Activated naive CD4-positive, alpha-beta T cell treated with Interleukin-2 at 50 U/mL for 16 hours (primary cell): ENCODE data around the gene C12orf56.

Source experiments
- DNase-seq: peaks from one replicate; pipeline ENCODE4 v3.0.0-alpha.2; 2020

Gene C12orf56, protein sequence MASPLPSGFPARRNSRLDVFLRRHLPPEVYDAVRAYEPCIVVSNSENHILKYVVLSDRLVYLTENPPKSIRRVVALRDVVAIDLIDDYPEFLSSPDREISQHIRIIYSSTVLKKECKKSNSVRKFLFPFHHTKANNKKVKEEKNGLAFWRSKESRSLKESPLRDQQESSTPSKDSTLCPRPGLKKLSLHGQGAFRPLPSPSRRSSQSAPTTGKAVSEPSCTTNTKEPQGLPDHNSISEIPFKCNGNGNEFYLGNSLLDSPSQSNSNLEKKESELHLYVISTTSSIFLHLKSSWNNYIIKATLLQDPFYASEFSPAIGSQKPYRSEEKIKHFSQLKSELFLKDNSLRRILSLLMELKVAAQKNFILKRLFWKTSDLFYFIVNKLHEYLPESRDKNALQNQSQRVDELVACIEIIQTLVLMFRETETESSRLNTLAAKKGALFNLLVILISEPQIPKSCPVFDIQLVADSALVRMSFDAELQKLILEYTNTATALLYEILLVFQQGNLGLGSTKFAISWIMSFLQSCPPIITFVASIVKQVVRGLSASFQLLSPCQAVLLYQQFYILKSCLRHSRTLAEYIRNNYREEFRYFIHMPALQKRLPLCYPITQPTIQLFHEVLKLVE

GRCh38 chr12:64390275-64390851, at the start of gene C12orf56:
Gene C12orf56, minus strand, starts transcription at chr12:64390758. Its CDS starts 193 bp downstream, at chr12:64390565.
- peak; percentile 17 for DNase-seq

- DNase-seq: no peak
These were observed 49.5 kb upstream of the C12orf56 start for GRCh38 chr12:64440100-64440499.

- no peak for DNase-seq
These were observed 43.4 kb upstream of the C12orf56 start for GRCh38 chr12:64433915-64434314.

DNA sequence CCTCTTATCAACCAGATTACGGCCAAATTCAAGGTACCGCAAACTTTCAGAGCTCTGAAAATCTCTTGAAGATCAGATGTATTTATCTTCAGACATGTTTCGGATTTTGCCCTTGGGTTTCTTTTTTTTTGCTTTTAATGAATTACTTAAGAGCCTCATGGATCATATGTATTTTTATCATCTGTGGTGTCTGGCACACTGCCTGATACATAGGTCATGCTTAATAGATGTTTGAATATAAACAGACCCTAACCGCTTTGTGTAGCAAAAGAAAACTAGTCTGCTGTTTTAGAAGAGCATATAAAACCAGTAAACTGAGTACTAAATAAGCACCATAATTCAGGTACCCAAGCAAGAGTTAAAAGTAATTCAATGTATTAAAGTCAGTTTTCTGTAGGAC, 41.2 kb upstream of the C12orf56 start:
- DNase-seq: no peak

DNA sequence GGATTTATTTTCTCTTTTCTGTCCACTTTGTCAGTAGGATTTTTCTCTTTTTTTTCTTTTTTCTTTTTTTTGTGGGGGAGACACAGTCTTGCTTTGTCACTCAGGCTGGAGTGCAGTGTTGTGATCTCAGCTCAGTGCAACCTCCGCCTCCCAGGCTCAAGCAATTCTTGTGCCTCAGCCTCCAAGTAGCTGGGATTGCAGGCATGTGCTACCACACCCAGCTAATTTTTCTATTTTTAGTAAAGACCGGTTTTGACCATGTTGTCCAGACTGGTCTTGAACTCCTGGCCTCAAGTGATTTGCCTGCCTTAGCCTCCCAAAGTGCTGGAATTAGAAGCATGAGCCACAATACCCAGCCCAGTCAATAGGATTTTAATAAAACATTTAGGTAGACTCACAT, 40.3 kb upstream of the C12orf56 start:
- DNase-seq: no peak

- DNase-seq: no peak
These were observed 38.4 kb upstream of the C12orf56 start for GRCh38 chr12:64428956-64429355.

- DNase-seq: no peak
These were observed 37.4 kb upstream of the C12orf56 start for GRCh38 chr12:64427988-64428387.

- DNase-seq: no peak
These were observed 29.1 kb upstream of the C12orf56 start for GRCh38 chr12:64419696-64420095.

GRCh38 chr12:64418209-64418608, 27.7 kb upstream of the C12orf56 start:
- no peak for DNase-seq

GRCh38 chr12:64413884-64414283, 23.3 kb upstream of the C12orf56 start:
- DNase-seq: no peak

GRCh38 chr12:64412459-64412858, 21.9 kb upstream of the C12orf56 start:
- no peak for DNase-seq

- no peak for DNase-seq
These were observed 20.9 kb upstream of the C12orf56 start for GRCh38 chr12:64411427-64411826.

DNA sequence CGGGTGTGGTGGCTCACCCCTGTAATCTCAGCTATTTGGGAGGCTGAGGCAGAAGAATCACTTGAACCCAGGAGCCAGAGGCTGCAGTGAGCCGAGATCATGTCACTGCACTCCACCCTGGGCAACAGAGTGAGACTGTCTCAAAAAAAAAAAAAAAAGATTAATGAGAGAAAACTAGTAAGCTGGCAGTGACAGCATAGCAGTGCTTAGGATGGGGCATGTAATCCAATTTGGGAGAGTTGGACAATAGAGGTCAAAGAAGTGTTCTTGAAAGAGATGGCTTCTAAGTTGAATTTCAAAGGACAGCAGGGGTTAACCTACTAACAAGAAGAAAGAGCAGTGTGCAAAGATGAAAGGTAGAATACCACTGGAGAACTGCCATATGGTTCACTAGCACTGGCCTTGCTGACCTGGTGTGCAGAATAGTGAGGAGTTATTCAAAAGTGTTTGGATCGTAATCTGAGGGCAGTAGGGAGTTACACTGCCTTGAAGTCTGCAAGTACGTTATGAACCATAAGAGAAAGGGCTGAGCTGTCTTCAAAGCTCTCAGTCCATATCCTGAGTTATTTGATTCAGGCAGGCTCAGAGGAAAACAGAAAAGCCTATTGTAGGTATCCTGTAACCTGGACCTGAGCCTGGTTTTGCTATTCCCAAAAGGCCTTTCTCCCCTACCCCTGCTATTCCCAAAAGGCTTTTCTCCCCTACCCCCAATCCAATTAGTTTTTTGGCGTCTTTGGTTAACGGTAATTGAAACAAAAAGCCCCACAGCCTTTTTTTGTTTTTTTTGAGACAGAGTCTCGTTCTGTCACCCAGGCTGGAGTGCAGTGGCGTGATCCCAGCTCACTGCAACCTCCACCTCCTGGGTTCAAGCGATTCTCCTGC, 17.0 kb upstream of the C12orf56 start:
- DNase-seq: no peak

DNA sequence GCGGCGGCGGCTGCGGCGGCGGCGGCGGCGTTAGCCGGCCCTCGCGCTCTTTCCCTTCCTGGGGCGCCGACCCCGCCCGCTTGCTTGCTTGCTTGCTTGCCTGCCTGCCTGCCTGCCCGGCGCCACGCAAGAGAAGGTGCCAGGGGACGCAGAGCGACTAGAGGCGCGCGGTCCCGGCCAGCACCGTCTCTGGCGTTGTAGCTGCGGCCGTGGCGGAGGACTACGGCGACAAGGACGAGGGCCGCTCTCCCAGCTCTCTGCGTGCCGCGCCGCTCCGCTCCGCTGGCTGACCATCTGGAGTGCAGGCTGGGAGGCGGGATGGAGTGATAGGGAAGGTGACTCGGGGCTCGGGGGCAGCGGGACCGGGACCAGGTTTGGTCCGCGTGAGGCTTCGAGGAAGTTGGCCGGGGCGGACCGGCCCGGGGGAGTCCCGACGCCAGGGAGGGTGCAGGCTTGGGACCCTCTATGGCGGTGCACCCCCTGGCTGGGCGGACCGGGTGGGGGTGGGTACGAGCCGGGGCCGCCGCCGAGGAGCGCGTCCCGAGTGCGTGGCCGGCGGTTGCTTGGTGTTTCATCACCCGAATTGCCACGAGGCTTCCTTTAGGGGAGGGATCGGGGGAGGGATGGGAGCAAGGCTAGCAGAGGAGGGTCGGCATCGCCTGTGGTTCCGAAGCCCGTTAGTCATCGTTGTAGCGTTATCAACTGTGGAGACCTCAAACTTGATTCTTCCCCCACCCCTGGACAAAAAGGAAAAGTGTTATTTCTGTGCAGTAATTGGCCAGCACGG, 14.1 kb upstream of the C12orf56 start:
- DNase-seq: peak; percentile 82

DNA sequence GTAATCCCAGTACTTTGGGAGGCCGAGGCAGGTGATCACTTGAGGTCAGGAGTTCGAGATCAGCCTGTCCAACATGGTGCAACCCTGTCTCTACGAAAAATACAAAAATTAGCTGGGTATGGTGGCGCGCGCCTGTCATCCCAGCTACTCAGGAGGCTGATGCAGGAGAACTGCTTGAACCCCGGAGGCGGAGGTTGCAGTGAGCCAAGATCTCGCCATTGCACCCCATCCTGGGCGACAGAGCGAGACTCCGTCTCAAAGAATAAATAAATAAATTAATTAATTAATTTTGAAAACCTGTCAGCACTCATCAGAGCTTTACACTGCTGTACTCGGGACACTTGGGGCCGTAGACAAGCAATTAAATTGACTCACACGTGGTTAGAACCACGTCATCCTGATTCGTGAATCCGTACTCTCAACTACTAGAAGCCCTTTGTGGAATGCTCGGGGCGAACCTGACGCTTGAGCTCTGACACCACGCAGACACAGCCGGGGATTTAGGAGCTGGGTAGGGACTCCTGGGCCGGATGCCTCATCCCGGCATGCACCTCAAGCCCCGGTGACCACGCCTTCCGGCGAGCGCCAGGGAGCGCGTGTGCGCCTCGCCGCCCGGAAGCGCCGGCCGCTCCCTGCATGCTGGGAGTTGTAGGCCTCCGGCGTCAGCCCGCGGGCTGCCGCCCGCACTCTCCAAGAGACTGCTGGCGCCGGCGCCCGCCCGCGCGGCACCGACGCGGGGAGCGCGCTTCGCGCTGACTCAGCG, 13.3 kb upstream of the C12orf56 start, which contains the start of gene XPOT:
Gene XPOT (plus strand): TSS at position 686 of the 763 bp plus-strand sequence. CDS start 5,644 bp downstream, outside the sequence.
- DNase-seq: peak; percentile 94

DNA sequence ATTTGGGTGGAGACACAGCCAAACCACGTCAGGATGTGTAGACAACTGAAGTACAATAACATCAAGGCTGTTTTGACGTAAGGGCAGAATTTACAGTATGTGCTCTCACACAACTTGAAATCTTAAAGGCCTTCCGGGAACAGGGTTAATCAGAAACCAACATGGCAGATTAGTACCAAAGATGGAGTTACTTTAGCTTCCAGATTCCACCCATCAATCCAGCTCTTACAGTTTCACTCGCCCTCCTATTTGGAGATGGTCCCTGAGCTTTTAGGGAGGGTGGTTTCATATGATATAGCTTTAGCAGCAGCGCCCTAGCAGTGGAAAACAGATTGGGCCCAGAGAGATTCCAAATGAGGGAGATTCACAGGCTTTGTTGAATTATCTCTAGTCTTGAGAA, 11.6 kb upstream of the C12orf56 start:
- DNase-seq: no peak

GRCh38 chr12:64400041-64400440, 9.5 kb upstream of the C12orf56 start:
- DNase-seq: peak; percentile 55

GRCh38 chr12:64395739-64396138, 5.2 kb upstream of the C12orf56 start:
- DNase-seq: no peak

DNA sequence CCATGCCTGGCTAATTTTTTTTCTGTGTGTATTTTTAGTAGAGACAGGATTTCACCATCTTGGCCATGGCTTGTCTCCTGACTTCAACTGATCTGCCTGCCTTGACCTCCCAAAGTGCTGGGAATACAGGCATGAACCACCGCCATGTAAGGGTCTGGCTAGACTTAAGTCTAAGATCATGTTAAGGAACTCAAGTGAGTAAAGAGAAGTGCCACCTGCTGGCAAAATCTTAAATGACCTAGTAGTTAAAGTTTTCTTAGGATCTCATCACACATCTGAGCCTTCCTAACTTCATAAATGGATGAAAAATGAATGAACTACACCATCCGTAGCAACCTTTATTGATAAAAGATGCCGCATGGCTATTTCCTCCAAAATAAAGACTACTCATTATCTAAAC, 1.7 kb upstream of the C12orf56 start:
- DNase-seq: no peak

DNA sequence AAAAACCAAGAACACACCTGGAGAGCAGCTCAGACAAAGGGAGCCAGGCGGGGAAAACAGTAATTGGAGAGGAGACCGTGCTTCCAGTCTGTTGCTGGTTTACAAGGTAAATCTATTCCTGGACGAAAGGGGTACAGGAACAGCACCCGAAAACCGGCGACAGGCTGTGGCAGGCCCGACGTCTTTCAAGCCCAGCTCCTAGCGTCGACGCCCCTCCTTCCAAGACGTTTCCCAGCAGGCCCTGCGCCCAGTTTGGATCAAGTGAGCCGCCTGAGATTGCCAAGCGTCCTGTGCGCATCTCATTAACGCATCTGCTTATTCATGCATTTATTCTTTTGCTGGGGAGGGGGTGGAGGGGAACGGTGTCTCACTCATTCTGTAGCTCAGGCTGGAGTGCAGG, 1.4 kb downstream of the C12orf56 start:
- no peak for DNase-seq

DNA sequence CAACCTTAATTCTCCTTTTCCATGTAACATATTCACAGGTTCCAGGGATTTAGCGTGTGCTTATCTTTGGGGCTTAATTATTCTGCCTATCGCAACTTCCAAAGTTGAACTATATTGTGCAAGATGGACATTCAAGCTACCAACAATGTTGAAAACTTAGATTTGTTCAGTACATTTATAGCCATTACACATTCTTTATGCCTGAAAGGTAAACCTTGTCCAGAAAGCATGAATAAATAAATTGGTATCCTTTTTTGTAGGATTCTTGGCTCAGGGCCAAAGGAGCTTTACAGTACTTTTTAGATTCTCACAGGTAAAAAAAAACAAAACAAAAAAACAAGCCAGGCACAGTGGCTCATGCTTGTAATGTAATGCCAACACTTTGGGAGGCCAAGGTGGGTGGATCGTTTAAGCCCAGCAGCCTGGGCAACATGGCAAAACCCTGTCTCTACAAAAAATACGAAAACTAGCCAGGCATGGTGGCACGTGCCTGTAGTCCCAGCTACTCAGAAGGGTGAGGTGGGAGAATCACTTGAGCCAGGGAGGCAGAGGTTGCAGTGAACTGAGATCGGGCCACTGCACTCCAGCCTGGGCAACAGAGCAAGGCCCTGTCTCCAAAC, 3.3 kb downstream of the C12orf56 start:
- DNase-seq: no peak
